ENCODE results near the gene KRT8.

GRCh38 chr12:52927964-52928363 is 23.1 kb upstream of the KRT8 start:
- no peak for TF ChIP-seq CTCF (IDR thresholded peaks at IDR 0.05)
- no peak for TF ChIP-seq POLR2AphosphoS5 (IDR thresholded peaks at IDR 0.05; ENCODE audit: insufficient read depth in 1 of 2, low read depth in 1 of 2)
